LNCaP clone FGC (cell line): ENCODE measurements around the gene VSIR.

ENCODE experiments used
- DNase-seq: peaks from one replicate; pipeline ENCODE4 v3.0.0-alpha.2; 2011; ENCODE audit warnings: low read depth
- H3K4me3 ChIP-seq: 2 replicates; pipeline ENCODE4 v1.5.1; 2011; ENCODE audit warnings: mild to moderate bottlenecking, low read depth, low read length, control low read depth
- CTCF ChIP-seq: IDR thresholded peaks from 2 replicates; pipeline ENCODE4 v1.5.1; 2012; ENCODE audit warnings: mild to moderate bottlenecking; ENCODE audit not compliant: control insufficient read depth, insufficient read depth; ENCODE audit errors: extremely low read depth

The VSIR gene

GRCh38 chr10:71799112-71799511 is 25.8 kb upstream of the VSIR start:
- no peak for TF ChIP-seq CTCF
- H3K4me3 ChIP-seq: no peak overlapping the region
- DNase-seq: no peak

GRCh38 chr10:71798308-71798624 is 24.9 kb upstream of the VSIR start:
- no peak for TF ChIP-seq CTCF
- DNase-seq: no peak

DNA sequence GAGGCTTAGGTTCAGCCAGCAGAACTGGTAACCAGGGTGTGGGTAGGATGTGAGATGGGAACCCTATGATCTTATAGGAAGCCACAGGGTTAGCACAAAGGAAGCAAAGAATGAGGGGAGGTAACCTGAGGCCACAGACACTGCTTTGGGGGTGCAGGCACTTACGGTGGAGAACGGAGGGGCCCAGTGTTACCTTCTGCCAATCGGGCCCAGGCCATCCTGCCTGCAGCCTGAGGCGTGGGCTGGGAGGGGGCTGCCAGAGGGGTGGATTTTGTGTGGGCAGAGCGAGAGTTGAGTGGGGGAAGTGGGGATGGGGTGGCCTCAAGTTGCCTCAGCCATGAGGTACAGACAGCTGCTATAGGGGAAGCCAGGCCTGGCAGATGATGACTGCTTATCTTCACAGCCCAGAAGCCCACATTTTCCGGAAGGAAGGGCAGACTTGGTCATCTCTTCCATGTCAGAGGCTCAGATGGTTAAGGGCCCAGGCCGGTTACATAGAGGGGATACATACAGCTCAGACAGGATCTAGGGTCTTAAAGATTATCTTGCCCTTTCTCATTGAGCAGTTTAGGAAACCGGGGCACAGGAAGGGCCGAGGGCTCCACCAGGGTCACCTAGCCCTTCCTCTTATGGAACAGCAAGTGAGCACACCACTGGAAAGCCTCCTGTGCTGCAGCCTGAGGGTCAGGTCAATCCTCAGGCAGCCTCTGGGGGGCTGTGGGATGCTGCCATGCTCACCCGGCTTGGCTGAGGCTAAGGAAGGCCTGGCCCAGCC is 24.4 kb upstream of the VSIR start:
- no peak overlapping the region for H3K4me3 ChIP-seq
- no peak for DNase-seq
- TF ChIP-seq CTCF: no peak

More at GRCh38 chr10:71798308-71798624, 24.9 kb upstream of the VSIR start:
- no peak overlapping the region for H3K4me3 ChIP-seq

DNA sequence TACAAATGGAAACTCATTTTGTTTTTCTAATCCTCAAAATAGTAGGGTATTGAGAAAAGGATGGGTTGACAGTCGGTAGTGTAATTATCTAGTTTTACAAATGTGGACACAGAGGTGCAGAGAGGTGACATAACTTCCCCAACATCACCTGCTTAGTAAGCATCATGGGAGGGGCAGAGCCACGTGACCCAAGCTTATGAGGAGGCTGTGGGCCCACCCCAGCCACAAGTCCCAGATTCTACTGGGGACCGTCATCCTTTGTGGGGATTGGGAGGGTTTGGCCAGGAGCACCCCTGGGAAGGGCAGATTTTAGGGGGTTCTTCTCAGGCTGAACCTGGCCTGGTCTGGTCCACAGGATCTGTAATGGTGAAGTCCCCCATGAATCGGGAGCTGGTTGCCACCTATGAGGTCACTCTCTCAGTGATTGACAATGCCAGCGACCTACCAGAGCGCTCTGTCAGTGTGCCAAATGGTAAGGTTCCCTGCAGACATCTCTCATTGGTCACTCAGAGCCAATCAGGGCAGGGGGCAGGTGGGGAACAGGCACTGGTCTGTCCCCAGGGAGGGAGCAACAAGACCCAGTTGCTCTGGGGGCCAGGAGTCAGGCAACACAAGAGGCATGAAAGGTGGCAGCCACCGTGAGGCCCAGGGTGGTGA is 23.6 kb upstream of the VSIR start:
- no peak for DNase-seq
- H3K4me3 ChIP-seq: no peak overlapping the region
- no peak for TF ChIP-seq CTCF

DNA sequence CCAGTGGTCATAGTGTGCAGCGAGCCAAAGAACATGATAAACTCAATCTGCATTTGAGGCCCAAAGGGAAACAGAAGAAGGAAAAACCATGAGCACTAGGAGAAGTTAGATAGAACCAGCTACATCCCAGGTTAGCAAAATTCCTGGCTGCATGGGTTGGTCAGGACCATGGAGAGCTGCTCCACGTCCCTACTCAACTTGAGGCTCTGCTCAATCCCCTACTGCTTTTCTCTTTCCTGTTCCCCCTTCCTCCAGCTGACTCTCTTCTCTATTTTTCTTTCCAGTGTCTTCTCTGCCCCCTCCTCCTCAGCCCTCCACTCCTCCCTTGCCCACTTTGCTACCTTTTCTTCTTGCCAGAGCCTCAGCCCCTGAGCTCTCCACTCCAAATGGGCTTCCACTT is 21.9 kb upstream of the VSIR start:
- no peak overlapping the region for H3K4me3 ChIP-seq
- no peak for TF ChIP-seq CTCF
- no peak for DNase-seq

DNA sequence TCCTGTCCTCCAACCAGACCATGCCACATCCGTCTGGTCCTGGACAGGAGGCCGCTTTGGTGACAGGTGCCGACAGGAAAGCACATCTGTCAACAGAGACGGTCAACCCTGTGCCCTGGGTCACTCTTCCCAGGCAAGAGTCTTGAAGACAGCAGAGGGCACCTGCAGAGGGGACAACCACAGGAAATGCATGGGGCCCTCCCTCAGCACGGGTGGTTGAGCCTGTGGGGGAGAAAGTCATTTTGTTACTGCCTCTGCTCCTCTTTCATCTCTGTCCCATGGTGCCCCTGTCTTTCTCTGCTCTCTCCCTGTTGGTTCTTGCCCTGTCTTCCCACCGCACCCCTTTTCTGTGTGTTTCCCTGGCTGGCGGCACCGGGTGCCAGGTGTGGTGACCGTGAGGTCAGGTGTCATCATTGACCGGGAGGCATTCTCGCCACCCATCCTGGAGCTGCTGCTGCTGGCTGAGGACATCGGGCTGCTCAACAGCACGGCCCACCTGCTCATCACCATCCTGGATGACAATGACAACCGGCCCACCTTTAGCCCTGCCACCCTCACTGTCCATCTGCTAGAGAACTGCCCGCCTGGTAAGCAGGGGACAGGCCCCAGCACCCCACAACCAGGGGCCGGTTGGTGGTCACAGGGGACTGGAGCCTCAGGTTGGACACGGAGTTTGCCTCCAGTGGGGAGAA is 17.6 kb upstream of the VSIR start:
- DNase-seq: no peak
- no peak overlapping the region for H3K4me3 ChIP-seq
- no peak for TF ChIP-seq CTCF

DNA sequence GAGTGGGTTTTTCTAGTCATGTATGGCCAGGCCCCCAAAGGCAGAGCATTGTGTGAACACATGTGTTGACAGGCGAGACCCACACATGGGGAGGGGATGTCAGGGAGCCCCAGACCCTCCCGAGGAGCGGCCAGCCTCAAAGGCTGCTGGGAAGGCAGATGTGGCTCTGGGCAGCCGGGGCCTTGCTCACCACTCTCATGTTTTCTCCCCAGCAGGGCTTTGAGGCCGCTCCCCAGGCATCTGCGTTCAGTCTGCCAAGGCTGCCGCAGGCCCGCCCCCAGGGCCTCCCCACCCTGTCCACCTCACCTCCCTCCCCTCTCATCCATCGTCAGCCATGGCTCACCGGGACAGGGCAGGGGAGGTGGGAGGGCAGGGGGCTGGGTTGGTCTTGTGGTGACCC is 16.6 kb upstream of the VSIR start:
- H3K4me3 ChIP-seq: no peak overlapping the region
- DNase-seq: no peak
- no peak for TF ChIP-seq CTCF
